GM21528 (cell line): ENCODE measurements around the gene SHISAL1.

ENCODE experiments used
- ATAC-seq: cut with Tn5 transposase; IDR thresholded peaks from one replicate; pipeline ENCODE4 v1.9.1; 2021; ENCODE audit warnings: mild to moderate bottlenecking, moderate library complexity; ENCODE audit not compliant: unreplicated experiment, low FRiP score

The SHISAL1 gene

GRCh38 chr22:44199164-44199563, 113.6 kb downstream of the SHISAL1 start:
- ATAC-seq: no peak

DNA sequence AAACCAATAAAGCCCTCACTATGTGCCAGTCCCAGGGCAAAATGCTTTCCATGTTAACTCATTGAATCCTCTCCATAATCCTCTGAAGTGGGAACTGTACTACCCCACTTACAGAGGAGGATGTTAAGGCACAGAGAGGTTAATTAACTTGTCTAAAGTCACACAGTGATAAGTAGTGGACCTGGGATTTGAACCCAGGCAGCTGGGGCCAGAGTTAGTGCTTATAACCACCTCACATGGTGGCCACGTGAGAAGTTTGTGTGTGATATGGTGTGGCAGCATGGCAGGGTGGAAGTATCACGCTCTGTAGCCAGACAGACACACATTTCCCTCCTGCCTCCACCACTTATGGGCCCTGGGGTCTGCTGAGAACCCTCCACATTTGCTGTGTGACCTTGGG, 115.5 kb downstream of the SHISAL1 start:
- ATAC-seq: no peak

- no peak for ATAC-seq
Observed at GRCh38 chr22:44196731-44197131, 116.0 kb downstream of the SHISAL1 start.

DNA sequence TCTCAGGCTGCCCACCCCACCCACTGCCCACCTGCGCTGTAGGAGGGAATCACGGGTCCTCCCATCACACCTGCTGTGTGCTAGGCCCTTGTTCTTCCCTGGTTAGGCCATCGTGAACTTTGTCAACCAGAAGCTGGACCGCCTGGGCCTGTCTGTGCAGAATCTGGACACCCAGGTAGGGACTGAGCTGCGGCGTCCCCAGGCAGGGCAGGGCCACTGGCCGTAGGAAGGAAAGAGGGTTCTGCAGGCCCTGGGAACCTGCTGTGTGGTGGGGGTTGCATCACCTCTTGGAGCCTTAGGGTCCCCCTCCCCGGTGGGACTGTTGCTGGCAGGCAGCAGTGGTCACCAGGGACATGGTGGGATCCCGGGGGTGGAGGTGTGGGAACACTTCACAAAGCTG, 116.5 kb downstream of the SHISAL1 start:
- ATAC-seq: no peak

GRCh38 chr22:44195189-44195871, 117.4 kb downstream of the SHISAL1 start:
- ATAC-seq: no peak

GRCh38 chr22:44194569-44194968, 118.2 kb downstream of the SHISAL1 start:
- no peak for ATAC-seq
